ENCODE results near the gene TRIM44. TPM values are rescaled to one million over a fixed set of nuclear protein-coding genes. Genes with fewer than 3 reads are reported as not detected.
"Not testable (repeated sequence)": the region's sequence is repeated elsewhere in the genome, so short reads cannot be mapped to it uniquely, and the experiment has no call there.

TRIM44 gene
- total RNA-seq, 1 donor from 2014 or later = 86.6 TPM

DNA sequence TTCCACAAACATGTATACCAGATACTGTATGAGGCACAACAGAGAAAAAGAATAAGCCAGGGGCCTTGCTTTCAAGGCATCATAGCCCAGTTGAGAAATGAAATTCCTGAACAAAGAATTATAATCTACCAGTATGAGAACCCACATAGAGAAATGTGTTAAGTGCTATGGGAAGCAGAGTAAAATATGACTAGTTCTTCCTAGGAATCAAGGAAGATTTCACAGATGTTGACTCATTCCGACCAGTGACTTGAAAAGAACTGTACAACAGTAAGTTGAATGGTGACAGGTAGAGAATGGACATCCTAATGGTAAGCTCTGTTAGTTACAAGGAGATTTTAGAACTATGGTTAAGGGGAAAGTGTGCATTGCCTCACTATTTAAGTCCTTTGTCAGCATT lies 102.6 kb downstream of the TRIM44 start:
- Mint-ChIP-seq H3K9me3 (peaks cover 3% of the 10 kb centered on the region), H3K4me3 (no peak overlapping the region), H3K36me3 (peaks cover 2% of the 10 kb centered on the region), H3K27me3 (ENCODE audit: low read depth) (no peaks in the 10 kb centered on the region), H3K4me1 (no peaks in the 10 kb centered on the region), H3K27ac (no peak overlapping the region)
- DNase-seq (ENCODE audit: low spot score in 2 of 2, unreplicated experiment in 2 of 2) = no peak
- no peak for TF ChIP-seq CTCF (IDR thresholded peaks at IDR 0.05; ENCODE audit: unreplicated experiment)

- Mint-ChIP-seq H3K4me1 (no peaks in the 10 kb centered on the region), H3K27me3 (ENCODE audit: low read depth) (no peaks in the 10 kb centered on the region), H3K9me3 (peaks cover 14% of the 10 kb centered on the region), H3K36me3 (peaks cover 14% of the 10 kb centered on the region), H3K4me3 (no peak overlapping the region), H3K27ac (no peak overlapping the region)
- no peak for DNase-seq (ENCODE audit: low spot score in 2 of 2, unreplicated experiment in 2 of 2)
- no peak for TF ChIP-seq CTCF (IDR thresholded peaks at IDR 0.05; ENCODE audit: unreplicated experiment)
These were observed 104.1 kb downstream of the TRIM44 start for GRCh38 chr11:35766651-35767050.

GRCh38 chr11:35770425-35770824 lies 107.8 kb downstream of the TRIM44 start:
- peaks cover 37% of the 10 kb centered on the region for H3K9me3 Mint-ChIP-seq
- H3K4me1 Mint-ChIP-seq; H3K4me3 Mint-ChIP-seq; H3K27me3 Mint-ChIP-seq (ENCODE audit: low read depth); H3K27ac Mint-ChIP-seq; DNase-seq (ENCODE audit: low spot score in 2 of 2, unreplicated experiment in 2 of 2): not testable (repeated sequence)
- H3K36me3 Mint-ChIP-seq = peaks cover 43% of the 10 kb centered on the region

DNA sequence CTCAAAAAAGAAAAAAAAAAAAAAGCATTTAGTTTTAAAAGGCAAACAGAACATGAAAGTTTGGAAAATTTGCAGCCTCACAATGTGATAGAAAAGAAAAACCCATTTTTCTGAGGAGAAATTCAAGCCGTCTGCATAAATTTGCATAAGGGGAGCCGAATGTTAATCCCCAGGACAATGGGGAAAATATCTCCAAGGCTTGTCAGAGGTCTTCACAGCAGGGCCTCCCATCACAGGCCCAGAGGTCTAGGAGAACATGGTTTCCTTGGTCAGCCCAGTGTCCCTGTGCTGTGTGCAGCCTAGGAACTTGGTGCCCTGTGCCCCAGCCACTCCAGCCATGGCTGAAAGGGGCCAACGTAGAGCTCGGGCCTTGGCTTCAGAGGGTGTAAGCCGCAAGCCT lies 109.1 kb downstream of the TRIM44 start:
- TF ChIP-seq CTCF (IDR thresholded peaks at IDR 0.05; ENCODE audit: unreplicated experiment) = no peak
- peaks cover 53% of the 10 kb centered on the region for H3K36me3 Mint-ChIP-seq
- no peak for DNase-seq (ENCODE audit: low spot score in 2 of 2, unreplicated experiment in 2 of 2)
- H3K27me3 Mint-ChIP-seq (ENCODE audit: low read depth) = no peaks in the 10 kb centered on the region
- no peak overlapping the region for H3K27ac Mint-ChIP-seq
- H3K4me1 Mint-ChIP-seq = no peaks in the 10 kb centered on the region
- no peak overlapping the region for H3K4me3 Mint-ChIP-seq
- H3K9me3 Mint-ChIP-seq = peaks cover 46% of the 10 kb centered on the region

GRCh38 chr11:35777241-35777640 lies 114.7 kb downstream of the TRIM44 start:
- not testable (repeated sequence) for DNase-seq (ENCODE audit: low spot score in 2 of 2, unreplicated experiment in 2 of 2); H3K27me3 Mint-ChIP-seq (ENCODE audit: low read depth); H3K4me1 Mint-ChIP-seq; H3K4me3 Mint-ChIP-seq; H3K27ac Mint-ChIP-seq
- peaks cover 47% of the 10 kb centered on the region for H3K9me3 Mint-ChIP-seq
- peaks cover 58% of the 10 kb centered on the region for H3K36me3 Mint-ChIP-seq

- H3K27me3 Mint-ChIP-seq (ENCODE audit: low read depth); H3K27ac Mint-ChIP-seq; H3K4me1 Mint-ChIP-seq; H3K4me3 Mint-ChIP-seq; DNase-seq (ENCODE audit: low spot score in 2 of 2, unreplicated experiment in 2 of 2): not testable (repeated sequence)
- H3K36me3 Mint-ChIP-seq = peaks cover 43% of the 10 kb centered on the region
- peaks cover 35% of the 10 kb centered on the region for H3K9me3 Mint-ChIP-seq
These were observed 116.4 kb downstream of the TRIM44 start for GRCh38 chr11:35778943-35779342.

DNA sequence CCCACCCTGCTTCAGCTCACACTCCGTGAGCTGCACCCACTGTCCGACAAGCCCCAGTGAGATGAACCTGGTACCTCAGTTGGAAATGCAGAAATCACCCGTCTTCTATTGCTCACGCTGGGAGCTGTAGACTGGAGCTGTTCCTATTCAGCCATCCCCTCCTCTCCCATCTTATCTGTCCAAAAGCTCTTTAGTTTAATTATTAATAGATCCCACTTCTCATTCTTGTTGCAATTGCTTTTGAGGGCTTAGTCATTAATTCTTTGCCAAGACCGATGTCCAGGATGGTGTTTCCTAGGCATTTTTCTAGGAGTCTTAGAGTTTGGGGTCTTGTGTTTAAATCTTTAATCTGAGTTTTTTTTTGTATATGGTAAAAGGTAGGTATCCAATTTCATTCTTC lies 116.8 kb downstream of the TRIM44 start:
- peaks cover 31% of the 10 kb centered on the region for H3K9me3 Mint-ChIP-seq
- H3K27me3 Mint-ChIP-seq (ENCODE audit: low read depth) = no peaks in the 10 kb centered on the region
- no peak overlapping the region for H3K4me3 Mint-ChIP-seq
- peaks cover 38% of the 10 kb centered on the region for H3K36me3 Mint-ChIP-seq
- H3K4me1 Mint-ChIP-seq = peaks cover 7% of the 10 kb centered on the region
- no peak overlapping the region for H3K27ac Mint-ChIP-seq
- DNase-seq (ENCODE audit: low spot score in 2 of 2, unreplicated experiment in 2 of 2) = no peak
- TF ChIP-seq CTCF (IDR thresholded peaks at IDR 0.05; ENCODE audit: unreplicated experiment) = no peak
